ENCODE measurements around the gene NKX6-1. TPM values are rescaled to one million over a fixed set of nuclear protein-coding genes. Genes with fewer than 3 reads are reported as not detected.

Gene NKX6-1
- total RNA-seq, 4 donors from 2014 or later, result 0.66 to 10.5 (median 2.0) TPM

- Histone ChIP-seq H3K27ac (no peak overlapping the region), H3K4me3 (peak overlapping the region in 1 of 4 donors; percentile 21), H3K36me3 (no peaks in the 10 kb centered on the region), H3K9me3 (no peaks in the 10 kb centered on the region), H3K27me3 (peaks cover 0 to 73% (median 9%) of the 10 kb centered on the region in 4 donors), H3K4me1 (peaks cover 0 to 23% (median 4%) of the 10 kb centered on the region in 3 donors)
- 23 to 25% methylated on average over 9 to 17 of the region's 20 CpGs for WGBS, 2 donors
- TF ChIP-seq CTCF (IDR thresholded peaks at IDR 0.05) (no peak), POLR2A (IDR thresholded peaks at IDR 0.05) (no peak)
- intact Hi-C loops (cut with DNase I), result no loop called here
- no peak for DNase-seq
Observed at GRCh38 chr4:84481860-84482245, 17.2 kb downstream of the NKX6-1 start.

- DNase-seq, result no peak
Observed at GRCh38 chr4:84481077-84481859, 17.8 kb downstream of the NKX6-1 start.

GRCh38 chr4:84480082-84480481, 19.0 kb downstream of the NKX6-1 start:
- intact Hi-C loops (cut with DNase I), result no loop called here

More at GRCh38 chr4:84481077-84481859, 17.8 kb downstream of the NKX6-1 start:
- peaks cover 0 to 23% (median 4%) of the 10 kb centered on the region in 3 donors for H3K4me1 ChIP-seq
- no peaks in the 10 kb centered on the region for H3K9me3 ChIP-seq
- intact Hi-C loops (cut with DNase I), result no loop called here
- H3K36me3 ChIP-seq, result no peaks in the 10 kb centered on the region
- TF ChIP-seq POLR2A (IDR thresholded peaks at IDR 0.05), result no peak
- TF ChIP-seq CTCF (IDR thresholded peaks at IDR 0.05), result no peak
- H3K4me3 ChIP-seq, result peak overlapping the region in 1 of 4 donors; percentile 21
- H3K27me3 ChIP-seq, result peaks cover 0 to 68% (median 9%) of the 10 kb centered on the region in 4 donors
- WGBS, 2 donors, result 62 to 68% methylated on average over 20 of the region's 45 CpGs
- H3K27ac ChIP-seq, result no peak overlapping the region

GRCh38 chr4:84479663-84480062, 19.4 kb downstream of the NKX6-1 start:
- TF ChIP-seq CTCF (IDR thresholded peaks at IDR 0.05), result no peak
- no peak for TF ChIP-seq POLR2A (IDR thresholded peaks at IDR 0.05)
- Histone ChIP-seq H3K27ac (peak overlapping the region in 2 of 4 donors; percentile 15 to 26), H3K4me3 (no peak overlapping the region), H3K27me3 (peaks cover 0 to 55% (median 9%) of the 10 kb centered on the region in 4 donors), H3K9me3 (no peaks in the 10 kb centered on the region), H3K4me1 (peaks cover 0 to 23% (median 4%) of the 10 kb centered on the region in 3 donors), H3K36me3 (no peaks in the 10 kb centered on the region)
- intact Hi-C loops (cut with DNase I), result no loop called here
- 19 to 34% methylated on average over 6 of the region's 6 CpGs for WGBS, 2 donors
- DNase-seq, result no peak

More at GRCh38 chr4:84480082-84480481, 19.0 kb downstream of the NKX6-1 start:
- no peak for DNase-seq
- Histone ChIP-seq H3K4me1 (peaks cover 0 to 23% (median 4%) of the 10 kb centered on the region in 3 donors), H3K4me3 (no peak overlapping the region), H3K27ac (peak overlapping the region in 2 of 4 donors; percentile 15 to 26), H3K9me3 (no peaks in the 10 kb centered on the region), H3K36me3 (no peaks in the 10 kb centered on the region), H3K27me3 (peaks cover 0 to 60% (median 9%) of the 10 kb centered on the region in 4 donors)
- 48 to 57% methylated on average over 4 of the region's 4 CpGs for WGBS, 2 donors
- TF ChIP-seq CTCF (IDR thresholded peaks at IDR 0.05) (no peak), POLR2A (IDR thresholded peaks at IDR 0.05) (no peak)

GRCh38 chr4:84477738-84478137, 21.4 kb downstream of the NKX6-1 start:
- no peak overlapping the region for H3K27ac ChIP-seq
- DNase-seq, result no peak
- H3K9me3 ChIP-seq, result no peaks in the 10 kb centered on the region
- TF ChIP-seq CTCF (IDR thresholded peaks at IDR 0.05) (no peak), POLR2A (IDR thresholded peaks at IDR 0.05) (no peak)
- peaks cover 0 to 36% (median 7%) of the 10 kb centered on the region in 4 donors for H3K27me3 ChIP-seq
- H3K36me3 ChIP-seq, result no peaks in the 10 kb centered on the region
- intact Hi-C loops (cut with DNase I), result no loop called here
- no peak overlapping the region for H3K4me3 ChIP-seq
- WGBS, 2 donors, result 43 to 64% methylated on average over 1 of the region's 1 CpG
- H3K4me1 ChIP-seq, result peaks cover 0 to 14% (median 4%) of the 10 kb centered on the region in 3 donors

Data from esophagus squamous epithelium (tissue), 5 donors.